ENCODE results near the gene E2F2.

Gene E2F2

DNA sequence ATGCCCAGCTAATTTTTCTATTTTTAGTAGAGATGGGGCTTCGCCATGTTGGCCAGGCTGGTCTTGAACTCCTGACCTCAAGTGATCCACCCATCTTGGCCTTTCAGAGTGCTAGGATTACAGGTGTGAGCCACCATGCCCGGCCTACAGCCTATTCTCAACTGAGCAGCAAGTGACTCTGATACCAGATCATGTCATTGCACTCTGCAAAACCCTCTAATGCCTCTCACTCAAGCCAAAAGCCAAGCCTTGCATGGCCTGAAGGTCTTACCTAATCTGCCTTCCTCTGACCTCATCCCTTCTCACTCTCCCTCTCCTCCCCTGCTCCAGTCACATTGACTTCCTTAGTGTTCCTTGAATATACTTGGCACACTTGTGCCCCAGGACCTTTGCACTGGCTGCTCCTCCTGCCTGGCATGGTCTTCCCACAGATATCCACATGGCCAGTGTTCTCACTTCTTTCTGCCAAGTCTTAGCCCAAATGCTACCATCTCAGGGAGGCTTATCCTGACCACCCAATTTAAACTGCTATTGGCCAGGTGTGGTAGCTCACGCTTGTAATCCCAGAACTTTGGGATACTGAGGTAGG, 38.8 kb downstream of the E2F2 start:
- Histone ChIP-seq H3K27ac (ENCODE audit: low read depth, low read length) (no peak overlapping the region), H3K9ac (ENCODE audit: low read length) (no peak overlapping the region), H2AFZ (ENCODE audit: low read depth, low read length, severe bottlenecking) (no peak overlapping the region), H3K27me3 (ENCODE audit: low read length) (no peaks in the 10 kb centered on the region), H3K9me2 (replicated peaks; ENCODE audit: insufficient read depth, low read length) (no peaks in the 10 kb centered on the region), H3K9me3 (ENCODE audit: insufficient read depth, low read length) (no peaks in the 10 kb centered on the region), H3K36me3 (ENCODE audit: low read length) (no peaks in the 10 kb centered on the region), H4K20me1 (ENCODE audit: low read depth, low read length) (no peaks in the 10 kb centered on the region), H3K4me2 (ENCODE audit: low read depth, low read length, poor library complexity, severe bottlenecking) (no peak overlapping the region), H3F3A (ENCODE audit: insufficient read depth) (no peaks in the 10 kb centered on the region), H3K4me3 (ENCODE audit: insufficient read depth, low read length, poor library complexity, severe bottlenecking) (no peak overlapping the region), H3K79me2 (ENCODE audit: insufficient read depth, low read length) (no peaks in the 10 kb centered on the region)
- TF ChIP-seq, protein P1, sequence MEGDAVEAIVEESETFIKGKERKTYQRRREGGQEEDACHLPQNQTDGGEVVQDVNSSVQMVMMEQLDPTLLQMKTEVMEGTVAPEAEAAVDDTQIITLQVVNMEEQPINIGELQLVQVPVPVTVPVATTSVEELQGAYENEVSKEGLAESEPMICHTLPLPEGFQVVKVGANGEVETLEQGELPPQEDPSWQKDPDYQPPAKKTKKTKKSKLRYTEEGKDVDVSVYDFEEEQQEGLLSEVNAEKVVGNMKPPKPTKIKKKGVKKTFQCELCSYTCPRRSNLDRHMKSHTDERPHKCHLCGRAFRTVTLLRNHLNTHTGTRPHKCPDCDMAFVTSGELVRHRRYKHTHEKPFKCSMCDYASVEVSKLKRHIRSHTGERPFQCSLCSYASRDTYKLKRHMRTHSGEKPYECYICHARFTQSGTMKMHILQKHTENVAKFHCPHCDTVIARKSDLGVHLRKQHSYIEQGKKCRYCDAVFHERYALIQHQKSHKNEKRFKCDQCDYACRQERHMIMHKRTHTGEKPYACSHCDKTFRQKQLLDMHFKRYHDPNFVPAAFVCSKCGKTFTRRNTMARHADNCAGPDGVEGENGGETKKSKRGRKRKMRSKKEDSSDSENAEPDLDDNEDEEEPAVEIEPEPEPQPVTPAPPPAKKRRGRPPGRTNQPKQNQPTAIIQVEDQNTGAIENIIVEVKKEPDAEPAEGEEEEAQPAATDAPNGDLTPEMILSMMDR (IDR thresholded peaks at IDR 0.05; ENCODE audit: insufficient read depth, low read length, poor library complexity, severe bottlenecking) = no peak
- no peak for TF ChIP-seq EZH2phosphoT487 (conservative IDR thresholded peaks at IDR 0.05; ENCODE audit: low read length)

DNA sequence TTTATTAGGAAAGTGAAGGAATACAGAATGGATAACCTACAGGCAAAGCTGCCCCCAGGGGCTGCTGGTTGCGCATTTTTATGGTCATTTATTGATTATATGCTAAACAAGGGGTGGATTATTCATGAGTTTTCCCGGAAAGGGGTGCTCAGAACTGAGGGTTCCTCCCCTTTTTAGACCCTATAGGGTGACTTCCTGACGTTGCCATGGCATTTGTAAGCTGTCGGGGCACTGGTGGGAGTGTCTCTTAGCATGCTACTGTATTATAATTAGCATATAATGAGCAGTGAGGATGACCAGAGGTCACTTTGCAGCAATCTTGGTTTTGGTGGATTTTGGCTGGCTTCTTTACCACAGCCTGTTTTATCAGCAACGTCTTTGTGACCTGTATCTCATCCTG, 41.2 kb downstream of the E2F2 start:
- no peaks in the 10 kb centered on the region for H3K36me3 ChIP-seq (ENCODE audit: low read length)
- H2AFZ ChIP-seq (ENCODE audit: low read depth, low read length, severe bottlenecking) = no peak overlapping the region
- no peaks in the 10 kb centered on the region for H3K9me3 ChIP-seq (ENCODE audit: insufficient read depth, low read length)
- no peak for TF ChIP-seq EZH2phosphoT487 (conservative IDR thresholded peaks at IDR 0.05; ENCODE audit: low read length)
- TF ChIP-seq, protein P1 (IDR thresholded peaks at IDR 0.05; ENCODE audit: insufficient read depth, low read length, poor library complexity, severe bottlenecking) = no peak
- no peaks in the 10 kb centered on the region for H3K27me3 ChIP-seq (ENCODE audit: low read length)
- H3K9me2 ChIP-seq (replicated peaks; ENCODE audit: insufficient read depth, low read length) = no peaks in the 10 kb centered on the region
- H3K79me2 ChIP-seq (ENCODE audit: insufficient read depth, low read length) = no peaks in the 10 kb centered on the region
- no peaks in the 10 kb centered on the region for H4K20me1 ChIP-seq (ENCODE audit: low read depth, low read length)
- no peak overlapping the region for H3K27ac ChIP-seq (ENCODE audit: low read depth, low read length)
- H3F3A ChIP-seq (ENCODE audit: insufficient read depth) = no peaks in the 10 kb centered on the region
- no peak overlapping the region for H3K4me3 ChIP-seq (ENCODE audit: insufficient read depth, low read length, poor library complexity, severe bottlenecking)
- H3K4me2 ChIP-seq (ENCODE audit: low read depth, low read length, poor library complexity, severe bottlenecking) = no peak overlapping the region
- no peak overlapping the region for H3K9ac ChIP-seq (ENCODE audit: low read length)

DNA sequence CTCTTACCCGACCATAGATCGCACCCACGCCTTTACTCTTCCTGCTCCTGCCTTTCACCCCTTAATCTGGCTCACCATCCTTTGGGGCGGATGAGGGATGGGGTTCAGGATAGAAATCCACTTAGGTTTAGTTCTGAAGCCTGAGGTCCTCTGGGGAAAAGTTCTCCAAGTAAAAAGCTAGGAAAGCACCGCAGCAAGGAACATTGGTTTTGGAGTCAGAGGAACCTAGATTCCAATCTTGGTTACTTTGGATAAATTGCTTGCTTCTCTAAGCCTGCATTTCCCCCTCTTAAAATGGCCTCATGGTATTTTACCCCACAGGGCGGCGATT, 46.1 kb downstream of the E2F2 start:
- H3K27me3 ChIP-seq (ENCODE audit: low read length) = no peaks in the 10 kb centered on the region
- no peak for TF ChIP-seq EZH2phosphoT487 (conservative IDR thresholded peaks at IDR 0.05; ENCODE audit: low read length)
- TF ChIP-seq, protein P1 (IDR thresholded peaks at IDR 0.05; ENCODE audit: insufficient read depth, low read length, poor library complexity, severe bottlenecking) = no peak
- peak overlapping the region; percentile 50; the same call in 1 of the 2 replicates for H3K9ac ChIP-seq (ENCODE audit: low read length)
- H3K4me2 ChIP-seq (ENCODE audit: low read depth, low read length, poor library complexity, severe bottlenecking) = peak overlapping the region; percentile 72
- H2AFZ ChIP-seq (ENCODE audit: low read depth, low read length, severe bottlenecking) = no peak overlapping the region
- H4K20me1 ChIP-seq (ENCODE audit: low read depth, low read length) = no peaks in the 10 kb centered on the region
- H3K36me3 ChIP-seq (ENCODE audit: low read length) = no peaks in the 10 kb centered on the region
- H3K79me2 ChIP-seq (ENCODE audit: insufficient read depth, low read length) = no peaks in the 10 kb centered on the region
- no peak overlapping the region for H3K4me3 ChIP-seq (ENCODE audit: insufficient read depth, low read length, poor library complexity, severe bottlenecking)
- no peaks in the 10 kb centered on the region for H3K9me3 ChIP-seq (ENCODE audit: insufficient read depth, low read length)
- H3K9me2 ChIP-seq (replicated peaks; ENCODE audit: insufficient read depth, low read length) = no peaks in the 10 kb centered on the region
- no peaks in the 10 kb centered on the region for H3F3A ChIP-seq (ENCODE audit: insufficient read depth)
- no peak overlapping the region for H3K27ac ChIP-seq (ENCODE audit: low read depth, low read length)

Measured in SU-DHL-6 (cell line).